ENCODE results near the gene NDUFA13.

Gene NDUFA13

GRCh38 chr19:19533841-19534240 is 17.8 kb downstream of the NDUFA13 start:
- DNase-seq (ENCODE audit: low spot score), result no peak

DNA sequence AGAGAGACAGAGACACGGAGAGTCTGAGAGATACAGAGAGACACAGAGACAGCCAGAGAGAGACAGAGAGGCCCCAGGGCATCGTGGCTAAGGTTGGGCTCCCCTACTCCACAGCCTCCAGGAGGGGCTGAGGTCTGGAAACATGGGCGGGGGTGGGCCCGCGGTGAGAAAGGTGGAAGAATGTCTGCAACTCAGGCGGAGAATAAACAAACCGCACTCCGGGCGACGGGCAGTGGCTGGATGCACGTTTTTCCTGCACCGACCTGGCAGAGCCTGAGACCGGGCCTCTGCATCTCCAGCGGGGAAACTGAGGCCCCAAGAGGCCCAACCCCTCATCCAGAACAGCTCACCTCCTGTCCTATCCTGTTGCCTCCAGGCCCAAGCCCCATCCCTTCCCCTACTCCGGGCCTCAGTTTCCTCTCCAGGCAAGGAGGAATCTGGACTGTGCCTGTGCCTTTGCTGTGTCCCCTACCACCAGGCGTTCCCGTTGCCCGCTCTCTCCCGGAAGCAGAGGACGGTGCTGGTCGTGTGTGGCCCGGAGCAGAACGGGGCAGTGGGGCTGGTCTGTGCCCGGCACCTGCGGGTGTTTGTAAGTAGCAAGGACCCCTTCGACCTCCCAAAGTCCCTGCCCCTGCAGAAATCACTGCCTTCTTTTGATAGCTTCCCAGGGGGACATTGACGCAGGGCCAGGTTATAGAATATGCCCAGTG is 18.7 kb downstream of the NDUFA13 start:
- DNase-seq (ENCODE audit: low spot score), result no peak

DNA sequence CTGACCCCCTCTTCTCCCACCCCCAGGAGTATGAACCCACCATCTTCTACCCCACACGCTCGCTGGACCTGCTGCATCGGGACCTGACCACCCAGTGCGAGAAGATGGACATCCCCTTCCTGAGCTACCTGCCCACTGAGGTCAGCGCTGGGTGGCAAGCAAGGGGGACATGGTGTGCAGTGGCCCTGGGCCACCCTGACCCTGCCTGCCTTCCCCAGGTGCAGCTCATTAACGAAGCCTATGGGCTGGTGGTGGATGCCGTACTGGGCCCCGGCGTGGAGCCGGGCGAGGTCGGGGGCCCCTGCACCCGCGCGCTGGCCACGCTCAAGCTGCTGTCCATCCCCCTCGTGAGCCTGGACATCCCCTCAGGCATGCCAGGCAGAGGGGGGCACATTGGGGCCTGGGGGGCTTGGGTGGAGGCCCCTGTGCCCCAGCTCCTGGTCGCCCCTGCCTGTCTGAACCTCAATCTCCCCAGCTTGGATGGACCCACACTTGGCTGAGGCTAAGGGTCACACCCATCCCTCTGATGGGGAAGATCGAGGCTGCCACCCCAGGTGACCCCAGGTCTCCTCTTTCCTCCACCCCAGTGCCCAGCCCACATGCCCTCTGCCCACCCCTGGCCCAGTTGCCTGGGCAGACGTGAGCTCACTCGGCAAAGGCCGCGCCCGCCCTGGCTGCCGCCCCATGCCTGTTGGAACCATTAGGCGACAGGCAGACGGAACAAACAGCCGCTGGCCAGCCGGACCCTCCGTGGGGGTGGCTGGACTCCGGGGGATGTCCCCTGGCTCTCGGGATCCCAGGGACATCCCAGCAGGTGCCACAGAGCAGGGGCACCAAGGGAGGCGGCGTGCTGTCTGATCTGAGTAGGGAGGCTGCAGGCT is 19.5 kb downstream of the NDUFA13 start:
- DNase-seq (ENCODE audit: low spot score), result no peak

GRCh38 chr19:19537075-19538048 is 21.3 kb downstream of the NDUFA13 start:
- DNase-seq (ENCODE audit: low spot score), result no peak

- DNase-seq (ENCODE audit: low spot score), result no peak
Measured at GRCh38 chr19:19538061-19538784, 22.2 kb downstream of the NDUFA13 start, which contains the start of gene CILP2. CILP2 (plus strand) TSS chr19:19538265; CDS start chr19:19538350, 85 bp downstream.

DNA sequence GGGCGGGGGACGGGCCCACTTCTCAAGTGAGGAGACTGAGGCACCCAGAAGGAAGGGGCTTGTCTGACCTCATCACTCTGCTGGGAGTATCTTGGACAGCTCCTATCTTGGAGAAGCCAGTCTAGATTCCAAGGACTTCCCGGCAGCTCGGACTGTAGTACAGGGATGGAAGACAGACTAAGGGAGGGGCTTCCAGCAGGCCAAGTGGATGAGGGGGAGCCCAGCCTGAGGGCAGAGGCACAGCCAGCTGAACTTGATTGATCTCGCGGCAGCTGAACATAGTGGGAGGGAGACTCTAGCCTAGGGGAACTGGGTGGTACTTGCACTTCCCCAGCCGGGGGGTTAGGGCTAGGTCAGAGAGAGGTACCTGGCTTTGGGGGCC is 22.8 kb downstream of the NDUFA13 start:
- DNase-seq (ENCODE audit: low spot score), result no peak

- DNase-seq (ENCODE audit: low spot score), result no peak
Measured at GRCh38 chr19:19539698-19540063, 23.7 kb downstream of the NDUFA13 start.

GRCh38 chr19:19540064-19540714 is 24.2 kb downstream of the NDUFA13 start:
- peak; percentile 68 for DNase-seq (ENCODE audit: low spot score)

DNA sequence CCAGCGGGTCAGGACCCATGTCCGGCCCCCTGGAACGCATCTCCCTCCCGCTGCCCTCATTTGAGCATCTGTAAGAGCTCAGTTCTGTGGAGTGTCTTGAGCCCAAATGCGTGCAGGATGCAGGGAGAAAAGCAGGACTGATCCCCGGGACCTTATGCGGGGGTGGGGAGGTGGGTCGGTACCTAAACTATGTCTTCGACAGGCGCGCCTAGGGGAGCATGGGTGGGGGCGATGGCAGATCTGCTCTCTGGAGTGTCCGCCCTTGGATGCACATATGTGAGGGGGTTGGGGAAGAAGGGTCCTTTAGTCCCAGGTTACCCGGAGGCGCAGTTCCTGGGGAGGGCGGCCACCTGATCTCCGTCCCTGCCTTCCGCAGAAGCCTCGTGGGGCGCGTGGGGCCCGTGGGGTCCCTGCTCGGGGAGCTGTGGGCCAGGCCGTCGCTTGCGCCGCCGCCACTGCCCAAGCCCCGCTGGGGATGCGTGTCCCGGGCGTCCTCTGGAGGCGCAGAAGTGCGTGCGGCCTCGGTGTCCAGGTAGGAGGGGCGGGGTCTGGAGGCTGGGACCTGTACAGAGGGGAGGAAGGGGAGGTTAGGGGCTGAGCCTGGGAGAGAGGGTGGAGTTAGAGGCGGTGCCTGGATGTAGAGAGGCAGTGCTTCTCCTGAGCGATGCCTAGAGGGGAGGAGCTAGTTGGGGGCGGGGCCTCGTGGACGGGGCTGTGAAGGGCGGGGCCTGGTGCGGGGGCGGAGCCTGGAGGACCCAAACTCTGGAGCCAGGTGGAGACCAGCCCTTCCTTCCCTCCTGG is 24.9 kb downstream of the NDUFA13 start:
- peak; percentile 74 for DNase-seq (ENCODE audit: low spot score)

DNA sequence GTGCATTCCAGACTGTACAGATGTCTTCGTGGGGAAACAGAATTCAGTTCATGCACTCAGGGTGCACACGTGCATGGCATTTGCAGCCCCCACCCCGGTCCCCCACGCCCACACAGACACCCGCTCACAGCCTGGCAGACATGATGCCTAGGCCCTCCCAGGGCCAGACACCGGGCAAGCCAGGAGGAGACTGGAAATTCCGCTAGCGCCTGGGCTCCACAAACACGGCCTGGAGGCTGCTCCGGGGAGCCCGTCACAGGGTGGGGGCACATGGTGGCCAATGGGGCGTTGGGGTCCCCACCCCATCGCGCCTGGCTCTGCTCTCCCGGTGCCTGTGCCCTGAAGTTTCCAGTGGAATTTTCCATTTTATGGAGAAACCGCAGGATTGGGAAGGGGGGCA is 25.6 kb downstream of the NDUFA13 start:
- no peak for DNase-seq (ENCODE audit: low spot score)

GRCh38 chr19:19542507-19542906 is 26.5 kb downstream of the NDUFA13 start:
- no peak for DNase-seq (ENCODE audit: low spot score)

- DNase-seq (ENCODE audit: low spot score), result no peak
Measured at GRCh38 chr19:19543101-19543500, 27.1 kb downstream of the NDUFA13 start.

- no peak for DNase-seq (ENCODE audit: low spot score)
Measured at GRCh38 chr19:19543640-19544039, 27.6 kb downstream of the NDUFA13 start.

GRCh38 chr19:19544257-19544953 is 28.4 kb downstream of the NDUFA13 start:
- no peak for DNase-seq (ENCODE audit: low spot score)

- DNase-seq (ENCODE audit: low spot score), result no peak
Measured at GRCh38 chr19:19544954-19545591, 29.0 kb downstream of the NDUFA13 start.

DNA sequence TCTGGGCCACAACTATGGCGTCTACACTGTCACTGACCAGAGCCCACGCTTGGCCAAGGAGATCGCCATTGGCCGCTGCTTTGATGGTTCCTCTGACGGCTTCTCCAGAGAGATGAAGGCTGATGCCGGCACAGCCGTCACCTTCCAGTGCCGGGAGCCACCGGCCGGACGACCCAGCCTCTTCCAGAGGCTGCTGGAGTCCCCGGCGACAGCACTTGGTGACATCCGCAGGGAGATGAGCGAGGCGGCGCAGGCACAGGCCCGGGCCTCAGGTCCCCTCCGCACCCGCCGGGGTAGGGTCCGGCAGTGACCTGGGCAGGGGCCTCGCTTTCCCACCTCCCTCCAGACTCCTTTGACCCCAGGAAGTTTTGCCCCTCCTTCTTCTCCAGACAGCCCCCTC is 29.7 kb downstream of the NDUFA13 start:
- DNase-seq (ENCODE audit: low spot score), result no peak

GRCh38 chr19:19546751-19547162 is 30.7 kb downstream of the NDUFA13 start:
- DNase-seq (ENCODE audit: low spot score), result no peak

DNA sequence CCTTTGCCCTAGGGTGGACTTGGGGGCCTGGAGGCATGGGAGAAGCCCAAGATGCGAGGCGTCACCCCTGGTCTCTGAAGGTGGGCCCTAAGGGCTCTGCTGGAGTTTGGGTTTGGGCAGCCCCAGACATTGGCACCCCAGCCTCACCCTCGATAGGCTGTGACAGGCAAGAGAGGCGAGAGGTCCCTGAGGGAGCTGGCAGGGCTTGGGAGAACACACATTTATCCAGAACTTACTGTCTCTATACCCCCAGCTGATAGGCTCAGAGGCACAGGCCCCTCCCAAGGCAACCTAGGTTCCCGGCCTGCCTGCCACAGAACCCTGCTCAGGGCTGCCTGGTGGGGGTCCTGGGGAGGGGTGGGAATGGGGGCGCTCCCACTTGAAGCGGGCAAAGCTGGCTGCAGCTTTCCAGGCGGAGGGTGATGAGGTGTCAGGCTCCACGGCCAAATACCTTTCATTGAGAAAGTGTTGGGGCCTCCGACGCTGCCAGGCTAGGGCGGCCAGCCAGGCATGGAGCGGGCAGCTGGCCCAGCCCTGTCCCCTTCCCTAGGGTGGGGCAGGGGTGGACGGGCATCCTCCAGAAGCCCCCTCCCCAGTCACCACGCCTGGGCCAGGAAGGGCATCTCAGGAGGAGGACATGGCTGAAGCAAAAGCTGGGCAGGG is 31.8 kb downstream of the NDUFA13 start:
- no peak for DNase-seq (ENCODE audit: low spot score)
